HG03575 (cell line): ENCODE measurements around the gene GGA2.

ENCODE experiments used
- ATAC-seq: cut with Tn5 transposase; IDR thresholded peaks from one replicate; pipeline ENCODE4 v1.9.1; 2021; ENCODE audit not compliant: unreplicated experiment, insufficient number of reproducible peaks, low FRiP score; ENCODE audit errors: extremely low read depth

GGA2 gene

DNA sequence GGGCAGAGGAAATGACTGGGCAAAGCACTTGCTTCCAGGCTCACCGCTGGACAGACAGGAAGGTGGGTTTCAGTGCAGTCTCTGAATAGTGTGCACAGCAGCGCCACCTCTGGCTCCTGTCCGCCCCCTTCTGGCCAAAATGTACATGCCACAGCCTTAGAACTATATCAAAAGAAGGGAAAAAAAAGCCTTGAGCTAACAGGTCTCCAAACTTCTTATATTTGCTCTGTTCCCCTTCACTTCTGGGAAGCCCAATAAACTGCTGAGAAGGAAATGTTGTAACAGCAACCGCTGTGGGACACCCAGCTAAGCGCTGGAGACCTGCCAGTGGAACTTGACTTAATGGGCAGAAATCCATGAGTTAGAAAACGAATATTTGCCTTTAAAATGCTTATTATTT lies 74.8 kb downstream of the GGA2 start:
- ATAC-seq, result no peak

GRCh38 chr16:23434380-23434779 lies 75.9 kb downstream of the GGA2 start:
- ATAC-seq, result no peak

DNA sequence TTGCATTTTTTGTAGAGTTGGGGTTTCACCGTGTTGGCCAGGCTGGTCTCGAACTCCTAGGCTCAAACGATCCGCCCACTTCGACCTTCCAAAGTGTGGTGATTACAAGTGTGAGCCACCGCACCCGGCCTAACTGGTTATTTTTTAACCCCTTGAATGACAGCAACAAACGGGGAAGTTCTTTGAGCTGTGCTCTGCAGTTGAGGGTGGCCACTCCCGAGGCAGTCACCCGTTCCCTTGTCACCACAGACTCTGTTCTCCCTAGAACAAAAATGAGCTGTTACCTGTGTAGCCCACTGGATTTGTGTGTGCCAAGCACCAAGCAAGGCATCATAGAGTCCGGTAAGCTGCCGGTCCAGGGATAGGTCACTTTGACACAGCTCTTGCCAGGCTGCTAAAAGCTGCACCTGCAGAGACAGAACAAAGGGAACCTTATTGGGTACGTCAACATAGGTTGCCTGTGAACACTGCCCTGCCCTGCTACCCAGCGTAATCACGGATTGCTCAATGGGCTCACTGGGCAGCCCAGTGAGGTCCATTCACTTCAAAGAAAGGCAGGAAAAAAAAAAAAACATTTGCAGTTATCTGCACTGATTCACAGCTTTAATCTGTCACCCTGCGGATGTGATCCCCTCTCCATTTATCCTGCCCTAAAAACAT lies 76.9 kb downstream of the GGA2 start:
- ATAC-seq, result no peak

GRCh38 chr16:23432176-23433128 lies 77.8 kb downstream of the GGA2 start:
- no peak for ATAC-seq

DNA sequence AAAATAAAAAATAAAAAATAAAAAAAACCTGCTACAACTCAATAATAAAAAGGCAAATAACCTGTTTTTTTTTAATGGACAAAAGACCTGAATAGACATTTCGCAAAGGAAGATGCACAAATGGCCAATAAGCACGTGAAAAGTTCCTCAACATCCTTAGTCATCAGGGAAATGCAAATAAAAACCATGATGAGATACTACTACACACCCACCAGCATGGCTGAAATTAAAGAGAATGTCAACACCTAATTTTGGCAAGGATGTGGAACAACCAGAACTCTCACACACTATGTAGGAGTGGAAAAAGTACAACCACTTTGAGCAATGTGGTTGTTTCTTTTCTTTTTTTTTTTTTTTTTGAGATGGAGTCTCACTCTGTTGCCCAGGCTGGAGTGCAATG lies 81.9 kb downstream of the GGA2 start:
- no peak for ATAC-seq

GRCh38 chr16:23424292-23424958 lies 85.9 kb downstream of the GGA2 start:
- no peak for ATAC-seq

- ATAC-seq, result no peak
These were observed 86.7 kb downstream of the GGA2 start for GRCh38 chr16:23423496-23424049.

GRCh38 chr16:23420011-23420410 lies 90.3 kb downstream of the GGA2 start:
- ATAC-seq, result no peak

GRCh38 chr16:23416816-23417215 lies 93.5 kb downstream of the GGA2 start:
- ATAC-seq, result no peak

DNA sequence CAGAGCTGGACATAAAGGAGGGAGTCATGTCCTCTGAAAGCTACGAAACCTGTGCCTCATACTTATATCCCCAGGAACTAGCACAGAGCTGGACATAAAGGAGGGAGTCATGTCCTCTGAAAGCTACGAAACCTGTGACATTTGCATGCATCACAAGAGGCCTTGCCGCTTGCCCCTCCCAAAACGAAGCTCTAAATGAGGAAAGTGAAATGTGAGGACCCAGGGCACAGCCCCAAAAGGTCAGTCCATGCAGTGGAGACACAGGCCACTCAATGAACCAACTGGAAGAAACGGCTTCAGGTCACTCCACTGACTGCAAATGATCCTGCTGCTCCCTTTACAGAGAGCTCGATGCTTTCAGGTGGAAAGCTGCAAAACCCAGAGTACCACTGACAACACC lies 95.6 kb downstream of the GGA2 start:
- no peak for ATAC-seq
